Measurements from ENCODE around the gene WASF2. TPM values are rescaled to one million over a fixed set of nuclear protein-coding genes. Genes with fewer than 3 reads are reported as not detected.

WASF2 gene
- total RNA-seq, 1 experiment from 2014 or later, result 104 TPM

GRCh38 chr1:27428316-27429028 is 61.5 kb downstream of the WASF2 start:
- ATAC-seq, result peak; percentile 45
- H3K4me1 Mint-ChIP-seq, result peaks cover 78% of the 10 kb centered on the region

GRCh38 chr1:27427816-27428315 is 62.1 kb downstream of the WASF2 start:
- H3K4me1 Mint-ChIP-seq, result peaks cover 75% of the 10 kb centered on the region
- ChIA-PET CTCF (interaction anchor here (0.8 to 4.6 kb wide), 8 partner anchors 12 to 179 kb away, joined by 3 to 30 read pairs (median 5); no protein-coding TSS in a partner anchor), POLR2A (interaction anchor here (0.7 to 1.0 kb wide), 2 partner anchors 25 to 62 kb away, joined by 3 read pairs; partner anchors contain the start of gene WASF2)
- H3K4me3 Mint-ChIP-seq, result 0 out of 2 replicates have a peak overlapping the region, but pooled peaks have one; percentile 7
- DNase-seq (ENCODE audit: low spot score) (no peak), ATAC-seq (no peak)
- peak overlapping the region; percentile 98 for H3K27ac Mint-ChIP-seq
- no peaks in the 10 kb centered on the region for H3K27me3 Mint-ChIP-seq (ENCODE audit: low read depth)
- no peaks in the 10 kb centered on the region for H3K9me3 Mint-ChIP-seq
- H3K36me3 Mint-ChIP-seq, result peaks cover 21% of the 10 kb centered on the region
- TF ChIP-seq ZNF423 (CRISPR knock-in tag; IDR thresholded peaks at IDR 0.05) (no peak), ZBTB43 (CRISPR knock-in tag; IDR thresholded peaks at IDR 0.05) (no peak), NR1H2 (CRISPR knock-in tag; IDR thresholded peaks at IDR 0.05) (no peak), HMGXB4 (CRISPR knock-in tag; IDR thresholded peaks at IDR 0.05) (no peak), GRHL2 (CRISPR knock-in tag; IDR thresholded peaks at IDR 0.05; ENCODE audit: insufficient replicate concordance, severe bottlenecking) (no peak), GTF2I (CRISPR knock-in tag; conservative IDR thresholded peaks at IDR 0.05) (no peak)
- TF ChIP-seq, protein P1, sequence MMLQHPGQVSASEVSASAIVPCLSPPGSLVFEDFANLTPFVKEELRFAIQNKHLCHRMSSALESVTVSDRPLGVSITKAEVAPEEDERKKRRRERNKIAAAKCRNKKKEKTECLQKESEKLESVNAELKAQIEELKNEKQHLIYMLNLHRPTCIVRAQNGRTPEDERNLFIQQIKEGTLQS (CRISPR knock-in tag; conservative IDR thresholded peaks at IDR 0.05), result no peak
- TF ChIP-seq, protein P2, sequence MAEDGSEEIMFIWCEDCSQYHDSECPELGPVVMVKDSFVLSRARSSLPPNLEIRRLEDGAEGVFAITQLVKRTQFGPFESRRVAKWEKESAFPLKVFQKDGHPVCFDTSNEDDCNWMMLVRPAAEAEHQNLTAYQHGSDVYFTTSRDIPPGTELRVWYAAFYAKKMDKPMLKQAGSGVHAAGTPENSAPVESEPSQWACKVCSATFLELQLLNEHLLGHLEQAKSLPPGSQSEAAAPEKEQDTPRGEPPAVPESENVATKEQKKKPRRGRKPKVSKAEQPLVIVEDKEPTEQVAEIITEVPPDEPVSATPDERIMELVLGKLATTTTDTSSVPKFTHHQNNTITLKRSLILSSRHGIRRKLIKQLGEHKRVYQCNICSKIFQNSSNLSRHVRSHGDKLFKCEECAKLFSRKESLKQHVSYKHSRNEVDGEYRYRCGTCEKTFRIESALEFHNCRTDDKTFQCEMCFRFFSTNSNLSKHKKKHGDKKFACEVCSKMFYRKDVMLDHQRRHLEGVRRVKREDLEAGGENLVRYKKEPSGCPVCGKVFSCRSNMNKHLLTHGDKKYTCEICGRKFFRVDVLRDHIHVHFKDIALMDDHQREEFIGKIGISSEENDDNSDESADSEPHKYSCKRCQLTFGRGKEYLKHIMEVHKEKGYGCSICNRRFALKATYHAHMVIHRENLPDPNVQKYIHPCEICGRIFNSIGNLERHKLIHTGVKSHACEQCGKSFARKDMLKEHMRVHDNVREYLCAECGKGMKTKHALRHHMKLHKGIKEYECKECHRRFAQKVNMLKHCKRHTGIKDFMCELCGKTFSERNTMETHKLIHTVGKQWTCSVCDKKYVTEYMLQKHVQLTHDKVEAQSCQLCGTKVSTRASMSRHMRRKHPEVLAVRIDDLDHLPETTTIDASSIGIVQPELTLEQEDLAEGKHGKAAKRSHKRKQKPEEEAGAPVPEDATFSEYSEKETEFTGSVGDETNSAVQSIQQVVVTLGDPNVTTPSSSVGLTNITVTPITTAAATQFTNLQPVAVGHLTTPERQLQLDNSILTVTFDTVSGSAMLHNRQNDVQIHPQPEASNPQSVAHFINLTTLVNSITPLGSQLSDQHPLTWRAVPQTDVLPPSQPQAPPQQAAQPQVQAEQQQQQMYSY (CRISPR knock-in tag; IDR thresholded peaks at IDR 0.05), result no peak

More at GRCh38 chr1:27428316-27429028, 61.5 kb downstream of the WASF2 start:
- ChIA-PET POLR2A (interaction anchor here (0.7 to 2.1 kb wide), 5 partner anchors 8 to 62 kb away, joined by 3 to 8 read pairs (median 3); partner anchors contain the start of gene WASF2), CTCF (interaction anchor here (0.8 to 4.6 kb wide), 8 partner anchors 12 to 178 kb away, joined by 3 to 30 read pairs (median 5); no protein-coding TSS in a partner anchor)
- Mint-ChIP-seq H3K27ac (peak overlapping the region; percentile 98), H3K36me3 (peaks cover 21% of the 10 kb centered on the region), H3K4me3 (peak overlapping the region; percentile 7; the same call in 1 of the 2 replicates), H3K9me3 (no peaks in the 10 kb centered on the region), H3K27me3 (ENCODE audit: low read depth) (no peaks in the 10 kb centered on the region)
- TF ChIP-seq SMAD4 (CRISPR knock-in tag; IDR thresholded peaks at IDR 0.05) (no peak), TCF7 (CRISPR knock-in tag; IDR thresholded peaks at IDR 0.05; ENCODE audit: low read depth) (no peak)
- no peak for DNase-seq (ENCODE audit: low spot score)

DNA sequence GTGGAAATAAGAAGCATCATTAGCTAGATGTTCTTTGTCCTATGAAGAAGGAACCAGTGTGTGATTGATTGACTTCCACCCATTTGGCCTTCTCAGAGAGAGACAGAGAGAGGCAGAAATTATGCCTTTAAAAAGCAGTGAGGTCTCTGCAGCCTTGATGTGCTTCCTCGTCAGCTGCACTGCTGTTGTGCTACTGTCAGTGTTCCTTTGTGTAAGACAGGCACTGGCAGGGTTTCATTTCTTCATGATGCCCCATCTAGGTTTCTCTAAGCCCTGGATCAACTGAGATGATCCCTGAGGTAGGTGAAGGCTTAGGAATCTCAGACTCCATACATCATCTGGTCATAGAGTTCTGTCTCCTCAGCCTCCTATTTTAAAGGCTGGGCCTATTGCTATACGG is 62.6 kb downstream of the WASF2 start:
- DNase-seq (ENCODE audit: low spot score), result no peak
- no peak for ATAC-seq
- POLR2A ChIA-PET, result no interaction called here
- Mint-ChIP-seq H3K4me3 (no peak overlapping the region), H3K4me1 (peaks cover 75% of the 10 kb centered on the region), H3K27ac (peak overlapping the region; percentile 98), H3K9me3 (no peaks in the 10 kb centered on the region), H3K27me3 (ENCODE audit: low read depth) (no peaks in the 10 kb centered on the region), H3K36me3 (peaks cover 21% of the 10 kb centered on the region)
- no peak for TF ChIP-seq USF2 (CRISPR knock-in tag; IDR thresholded peaks at IDR 0.05)
- no peak for TF ChIP-seq GTF2I (CRISPR knock-in tag; conservative IDR thresholded peaks at IDR 0.05)
- TF ChIP-seq ETV6 (CRISPR knock-in tag; IDR thresholded peaks at IDR 0.05), result no peak
- TF ChIP-seq TEAD1 (CRISPR knock-in tag; IDR thresholded peaks at IDR 0.05), result no peak
- no peak for TF ChIP-seq SMAD3 (CRISPR knock-in tag; IDR thresholded peaks at IDR 0.05; ENCODE audit: borderline replicate concordance)
- CTCF ChIA-PET, result interaction anchor here (0.8 to 4.6 kb wide), 4 partner anchors 11 to 130 kb away, joined by 3 to 30 read pairs (median 9); no protein-coding TSS in a partner anchor

Measured in WTC11 (cell line).